KBM-7 (cell line): ENCODE data around the gene PTGR3.

Source experiments
- DNase-seq: peaks from one replicate; pipeline ENCODE4 v3.0.0-alpha.2; 2015
- in situ Hi-C: fragments of 300-500 bp; cut with MboI; formaldehyde crosslinking; loops from 2 replicates; pipeline ENCODE4 v1.14.3; 2020; ENCODE audit warnings: low sequenced_read_pairs, low pct_unique_long_range_greater_than_20kb, mixed read lengths

Gene PTGR3

GRCh38 chr18:75179819-75180600 lies 28.9 kb downstream of the PTGR3 start:
- in situ Hi-C loops = no loop called here
- DNase-seq = no peak

GRCh38 chr18:75178376-75178775 lies 30.6 kb downstream of the PTGR3 start:
- in situ Hi-C loops = no loop called here
- DNase-seq = no peak

GRCh38 chr18:75176849-75177248 lies 32.1 kb downstream of the PTGR3 start:
- in situ Hi-C loops = no loop called here

GRCh38 chr18:75173738-75174137 lies 35.2 kb downstream of the PTGR3 start:
- in situ Hi-C loops = no loop called here
- DNase-seq = no peak

More at GRCh38 chr18:75176849-75177248, 32.1 kb downstream of the PTGR3 start:
- no peak for DNase-seq

- DNase-seq = peak; percentile 19
- in situ Hi-C loops = no loop called here
Measured at GRCh38 chr18:75173125-75173432, 35.9 kb downstream of the PTGR3 start.

- in situ Hi-C loops = no loop called here
- DNase-seq = no peak
Measured at GRCh38 chr18:75172299-75173124, 36.4 kb downstream of the PTGR3 start.

GRCh38 chr18:75170916-75171315 lies 38.0 kb downstream of the PTGR3 start:
- in situ Hi-C loops = no loop called here
- DNase-seq = no peak

GRCh38 chr18:75170022-75170789 lies 38.7 kb downstream of the PTGR3 start:
- in situ Hi-C loops = no loop called here
- no peak for DNase-seq

GRCh38 chr18:75169411-75169810 lies 39.5 kb downstream of the PTGR3 start:
- in situ Hi-C loops = no loop called here
- no peak for DNase-seq

GRCh38 chr18:75168619-75169018 lies 40.3 kb downstream of the PTGR3 start:
- DNase-seq = no peak
- in situ Hi-C loops = no loop called here

- in situ Hi-C loops = no loop called here
- no peak for DNase-seq
Measured at GRCh38 chr18:75167759-75168618, 41.0 kb downstream of the PTGR3 start.

GRCh38 chr18:75167137-75167536 lies 41.8 kb downstream of the PTGR3 start:
- DNase-seq = no peak
- in situ Hi-C loops = no loop called here

GRCh38 chr18:75165926-75166325 lies 43.0 kb downstream of the PTGR3 start:
- in situ Hi-C loops = no loop called here
- DNase-seq = no peak

GRCh38 chr18:75164479-75164878 lies 44.5 kb downstream of the PTGR3 start:
- in situ Hi-C loops = no loop called here
- no peak for DNase-seq

GRCh38 chr18:75163736-75164135 lies 45.2 kb downstream of the PTGR3 start:
- in situ Hi-C loops = no loop called here
- DNase-seq = no peak

- no peak for DNase-seq
- in situ Hi-C loops = no loop called here
Measured at GRCh38 chr18:75162978-75163377, 46.0 kb downstream of the PTGR3 start.

GRCh38 chr18:75162467-75162866 lies 46.5 kb downstream of the PTGR3 start:
- DNase-seq = no peak
- in situ Hi-C loops = no loop called here

GRCh38 chr18:75161256-75162028 lies 47.5 kb downstream of the PTGR3 start:
- DNase-seq = peak; percentile 81
- in situ Hi-C loops = no loop called here
